Activated naive CD4-positive, alpha-beta T cell treated with anti-CD3 and anti-CD28 coated beads, Interleukin-2, amount 10 ng/mL, durations not matched to agents 7 days and 5 days (primary cell): Measurements from ENCODE around the gene P3H1.
"Not testable (repeated sequence)": the region's sequence is repeated elsewhere in the genome, so short reads cannot be mapped to it uniquely, and the experiment has no call there.

ENCODE experiments used
- CTCF ChIA-PET: fragments of 350-600 bp; sonication (Branson Sonifier 250); formaldehyde crosslinking; loops from one replicate; lab custom pipeline; 2021; ENCODE audit warnings: antibody characterized with exemption; lab: Charles Lee
- DNase-seq: peaks from one replicate; pipeline ENCODE4 v3.0.0-alpha.2; 2020
- H3K27ac Mint-ChIP-seq: one replicate; pipeline ENCODE4 v1.8.0; 2021; ENCODE audit warnings: mild to moderate bottlenecking, moderate library complexity, mixed read lengths
- H3K27me3 Mint-ChIP-seq: one replicate; pipeline ENCODE4 v1.8.0; 2021; ENCODE audit warnings: mild to moderate bottlenecking, mixed read lengths
- H3K36me3 Mint-ChIP-seq: one replicate; pipeline ENCODE4 v1.8.0; 2021; ENCODE audit warnings: mixed read lengths
- H3K4me1 Mint-ChIP-seq: one replicate; pipeline ENCODE4 v1.8.0; 2021; ENCODE audit warnings: mixed read lengths
- H3K4me3 Mint-ChIP-seq: one replicate; pipeline ENCODE4 v1.8.0; 2021; ENCODE audit warnings: mild to moderate bottlenecking, moderate library complexity, mixed read lengths
- H3K9me3 Mint-ChIP-seq: one replicate; pipeline ENCODE4 v1.8.0; 2021; ENCODE audit warnings: mixed read lengths

Gene P3H1

GRCh38 chr1:42737257-42737656 is 29.6 kb downstream of the P3H1 start:
- Mint-ChIP-seq H3K4me1 (peaks cover 10% of the 10 kb centered on the region), H3K27me3 (peaks cover 3% of the 10 kb centered on the region), H3K27ac (no peak overlapping the region), H3K36me3 (no peaks in the 10 kb centered on the region), H3K9me3 (no peaks in the 10 kb centered on the region), H3K4me3 (no peak overlapping the region)
- CTCF ChIA-PET = interaction anchor here (0.9 to 1.6 kb wide), 3 partner anchors 10 to 29 kb away, joined by 3 to 6 read pairs (median 4); partner anchors contain the start of genes C1orf50 and P3H1
- peak; percentile 34 for DNase-seq

DNA sequence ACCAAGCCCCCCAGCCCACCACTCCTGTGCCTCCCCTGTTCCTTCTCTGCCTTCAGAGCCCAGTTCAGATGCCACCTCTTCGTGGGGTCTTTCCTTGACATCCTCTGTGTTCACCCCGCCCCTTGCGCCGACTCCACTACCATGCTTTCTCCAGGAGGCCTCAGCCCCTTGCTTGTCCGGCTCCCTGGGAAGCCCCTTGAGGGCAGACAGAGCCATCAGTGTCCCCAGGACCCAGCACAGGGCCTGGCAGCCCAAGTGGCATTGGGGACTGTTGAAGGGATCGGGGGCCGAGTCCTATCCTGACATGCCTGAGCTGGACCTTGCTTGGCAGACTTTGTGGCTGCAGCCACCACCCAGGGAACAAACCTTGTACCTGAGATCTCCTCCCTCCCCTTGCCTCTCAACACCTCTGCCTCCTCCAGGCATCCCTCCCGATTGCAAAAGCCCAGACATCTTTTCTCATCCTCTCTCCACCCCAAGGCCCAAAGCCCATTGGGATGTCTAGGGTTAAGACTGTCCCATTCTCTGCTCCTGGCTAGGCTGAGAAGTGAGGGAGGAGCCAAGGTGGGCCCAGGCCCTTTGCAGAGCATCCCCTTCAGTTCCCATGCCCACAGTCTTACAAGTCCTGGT is 30.1 kb downstream of the P3H1 start:
- peaks cover 10% of the 10 kb centered on the region for H3K4me1 Mint-ChIP-seq
- no peak overlapping the region for H3K4me3 Mint-ChIP-seq
- H3K27ac Mint-ChIP-seq = peak overlapping the region; percentile 42
- no peak for DNase-seq
- no peaks in the 10 kb centered on the region for H3K36me3 Mint-ChIP-seq
- H3K27me3 Mint-ChIP-seq = peaks cover 6% of the 10 kb centered on the region
- CTCF ChIA-PET = interaction anchor here (1.0 to 1.6 kb wide), 3 partner anchors 8 to 30 kb away, joined by 3 to 6 read pairs (median 4); partner anchors contain the start of genes C1orf50 and P3H1
- no peaks in the 10 kb centered on the region for H3K9me3 Mint-ChIP-seq

DNA sequence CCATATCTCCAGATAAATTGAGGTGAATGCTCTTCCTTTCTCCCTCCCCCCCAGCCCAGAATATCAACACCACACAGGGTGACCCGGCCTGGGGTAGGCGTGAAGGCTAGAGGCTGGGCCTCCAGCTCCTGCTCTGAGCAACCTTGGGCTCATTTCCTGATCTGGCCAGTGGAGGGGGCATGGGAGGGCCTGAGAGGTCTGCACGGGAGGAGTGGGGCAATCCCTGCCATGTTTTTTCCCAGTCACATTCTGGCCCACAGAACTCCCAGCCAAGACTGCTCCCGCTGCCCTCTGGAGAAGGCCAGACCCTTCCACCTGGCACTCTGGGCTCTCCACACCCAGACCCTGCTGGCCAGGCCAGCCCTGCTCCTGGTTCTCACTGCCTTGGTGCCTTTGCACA is 30.7 kb downstream of the P3H1 start:
- CTCF ChIA-PET = interaction anchor here (1.0 to 1.6 kb wide), 2 partner anchors 9 to 11 kb away, joined by 3 to 6 read pairs; no protein-coding TSS in a partner anchor
- Mint-ChIP-seq H3K27me3 (peaks cover 6% of the 10 kb centered on the region), H3K27ac (peak overlapping the region; percentile 42), H3K4me3 (no peak overlapping the region), H3K4me1 (peaks cover 10% of the 10 kb centered on the region), H3K36me3 (no peaks in the 10 kb centered on the region), H3K9me3 (no peaks in the 10 kb centered on the region)
- no peak for DNase-seq

- no peak overlapping the region for H3K4me3 Mint-ChIP-seq
- peaks cover 6% of the 10 kb centered on the region for H3K27me3 Mint-ChIP-seq
- CTCF ChIA-PET = interaction anchor here (1.0 kb wide), 1 partner anchor 10 kb away, joined by 3 read pairs; no protein-coding TSS in a partner anchor
- H3K27ac Mint-ChIP-seq = no peak overlapping the region
- DNase-seq = no peak
- H3K36me3 Mint-ChIP-seq = no peaks in the 10 kb centered on the region
- no peaks in the 10 kb centered on the region for H3K9me3 Mint-ChIP-seq
- peaks cover 10% of the 10 kb centered on the region for H3K4me1 Mint-ChIP-seq
Observed at GRCh38 chr1:42735477-42736105, 31.2 kb downstream of the P3H1 start.

- Mint-ChIP-seq H3K27me3 (peaks cover 6% of the 10 kb centered on the region), H3K36me3 (no peaks in the 10 kb centered on the region), H3K9me3 (no peaks in the 10 kb centered on the region), H3K4me3 (no peak overlapping the region), H3K27ac (no peak overlapping the region), H3K4me1 (peaks cover 10% of the 10 kb centered on the region)
- CTCF ChIA-PET = no interaction called here
- DNase-seq = no peak
Observed at GRCh38 chr1:42735056-42735455, 31.8 kb downstream of the P3H1 start.

DNA sequence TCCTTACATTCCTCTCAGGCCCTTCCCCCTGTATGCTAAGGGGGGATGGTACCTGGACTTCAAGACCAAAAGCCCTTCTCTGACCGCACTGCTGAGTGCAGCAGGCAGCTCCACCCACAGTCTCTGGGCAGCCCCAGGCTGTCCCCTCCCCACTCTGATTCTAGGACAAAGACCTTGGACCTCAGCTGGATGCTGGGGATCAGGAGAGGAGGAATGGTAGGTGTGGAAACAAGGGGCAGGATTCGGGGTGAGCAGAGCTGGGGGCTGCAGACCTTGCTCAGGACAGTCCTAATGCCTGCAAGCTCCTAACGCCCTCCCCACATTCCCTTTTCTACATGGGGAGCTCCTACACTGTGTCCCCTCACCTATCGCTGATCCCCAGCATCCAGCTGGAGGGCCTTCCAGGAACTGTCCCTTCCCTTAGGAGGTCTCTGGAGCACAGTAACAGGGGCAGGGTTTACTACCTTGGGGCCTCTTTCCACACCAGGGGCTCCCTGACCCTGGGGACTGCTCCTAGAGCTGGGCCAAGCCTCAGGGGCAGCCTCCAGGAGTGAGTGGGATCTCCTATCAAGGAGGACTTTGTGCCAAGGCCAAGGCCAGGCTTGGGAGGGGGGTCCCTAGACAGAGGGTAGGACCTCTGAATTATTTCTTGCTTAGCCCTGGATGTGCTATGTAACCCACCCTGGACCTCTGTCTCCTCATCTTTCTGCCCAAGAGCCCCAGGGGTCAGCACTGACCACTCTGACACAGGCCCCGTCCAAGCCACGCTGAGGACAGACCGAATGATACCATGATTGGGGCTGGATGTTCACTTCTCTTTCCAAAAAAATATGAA is 32.4 kb downstream of the P3H1 start:
- Mint-ChIP-seq H3K27ac (no peak overlapping the region), H3K36me3 (no peaks in the 10 kb centered on the region), H3K9me3 (no peaks in the 10 kb centered on the region), H3K4me1 (peaks cover 10% of the 10 kb centered on the region), H3K27me3 (peaks cover 6% of the 10 kb centered on the region), H3K4me3 (no peak overlapping the region)
- CTCF ChIA-PET = no interaction called here
- DNase-seq = no peak

DNA sequence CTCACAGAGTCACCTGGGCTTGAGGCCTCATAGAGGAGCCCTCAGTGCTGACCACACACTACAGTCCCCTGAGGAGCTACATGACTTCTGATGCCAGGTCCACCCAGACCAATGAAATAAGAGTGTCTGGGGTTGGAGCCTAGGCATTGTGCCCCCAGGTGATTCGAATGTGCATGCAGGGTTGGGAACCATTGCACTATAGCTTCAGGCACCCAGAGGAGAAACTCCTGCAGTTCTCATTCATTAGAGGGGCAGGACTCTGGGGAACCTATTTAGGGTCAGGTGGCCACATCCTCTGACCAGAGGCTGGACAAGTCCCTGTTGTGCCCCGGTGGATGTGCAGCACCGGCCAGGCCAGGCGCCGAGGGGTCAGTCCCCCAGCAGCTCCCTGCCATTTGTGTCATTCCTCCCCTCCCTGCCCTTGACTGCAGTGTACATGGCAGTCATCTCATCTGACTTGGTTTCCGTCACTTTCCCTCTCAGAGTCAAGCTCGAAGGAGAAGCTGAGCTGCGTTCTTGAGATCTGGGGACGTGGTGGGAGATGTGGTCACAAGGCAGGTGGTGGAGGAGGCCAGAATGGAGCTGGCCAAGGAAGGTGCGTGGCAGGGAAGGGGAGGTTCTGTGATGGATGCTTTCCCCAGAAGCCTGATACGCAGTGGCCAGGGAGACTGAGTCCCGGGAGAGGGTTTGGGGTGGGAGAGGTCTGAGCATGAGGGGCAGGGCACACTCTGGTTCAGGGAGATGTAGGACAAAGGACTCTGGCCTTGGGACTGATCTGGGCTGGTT is 33.2 kb downstream of the P3H1 start:
- Mint-ChIP-seq H3K27me3 (peaks cover 6% of the 10 kb centered on the region), H3K36me3 (no peaks in the 10 kb centered on the region), H3K4me1 (peaks cover 10% of the 10 kb centered on the region), H3K27ac (no peak overlapping the region), H3K9me3 (no peaks in the 10 kb centered on the region), H3K4me3 (no peak overlapping the region)
- CTCF ChIA-PET = no interaction called here
- no peak for DNase-seq

DNA sequence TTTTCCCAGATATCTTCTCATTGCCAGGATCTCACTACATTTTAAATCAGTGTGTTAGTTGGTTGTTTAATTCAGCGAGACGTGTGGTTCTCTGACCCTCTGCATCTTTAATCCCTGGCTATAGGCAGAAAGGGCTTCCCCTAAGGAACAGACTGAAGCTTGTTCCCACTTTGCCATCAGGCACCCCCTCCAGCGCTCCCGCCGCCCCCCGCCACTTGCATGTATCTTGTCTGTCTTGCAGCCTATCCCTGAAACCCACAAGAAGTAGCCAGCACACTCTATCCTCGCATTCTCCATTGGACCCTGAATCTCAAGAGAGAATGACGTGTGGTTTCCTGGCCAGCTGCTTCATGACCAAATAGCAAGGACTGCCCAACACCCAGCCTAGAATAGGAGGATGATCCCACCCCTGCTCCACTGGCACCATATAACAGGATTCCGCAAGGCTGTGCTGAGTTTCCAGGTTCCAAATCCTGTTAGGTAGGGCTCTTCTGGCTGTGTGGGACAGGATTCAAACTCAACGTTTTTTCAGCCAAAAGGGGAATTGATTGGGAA is 34.6 kb downstream of the P3H1 start:
- no peaks in the 10 kb centered on the region for H3K36me3 Mint-ChIP-seq
- H3K27me3 Mint-ChIP-seq = peaks cover 6% of the 10 kb centered on the region
- CTCF ChIA-PET = no interaction called here
- no peak for DNase-seq
- no peak overlapping the region for H3K27ac Mint-ChIP-seq
- H3K4me3 Mint-ChIP-seq = no peak overlapping the region
- peaks cover 7% of the 10 kb centered on the region for H3K4me1 Mint-ChIP-seq
- no peaks in the 10 kb centered on the region for H3K9me3 Mint-ChIP-seq

- H3K27me3 Mint-ChIP-seq = peaks cover 6% of the 10 kb centered on the region
Observed at GRCh38 chr1:42731585-42731984, 35.2 kb downstream of the P3H1 start.

DNA sequence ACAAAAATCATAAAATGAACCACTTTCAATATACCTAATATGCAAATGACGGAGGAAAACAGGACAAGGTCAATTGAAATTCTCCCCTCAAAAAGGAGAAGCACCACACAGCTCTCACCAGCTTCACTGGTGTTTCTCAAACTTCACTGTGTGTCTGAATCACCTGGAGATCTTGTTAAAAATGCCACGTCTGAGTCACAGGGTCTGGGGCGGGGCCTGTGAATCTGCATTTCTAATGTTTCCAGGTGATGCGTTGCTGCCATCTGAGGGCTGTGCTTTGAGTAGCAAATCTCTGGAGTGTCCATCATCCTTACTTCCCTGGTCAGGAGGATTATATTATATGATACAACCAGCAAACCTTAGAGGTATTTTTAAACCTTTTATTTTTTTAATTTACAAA is 35.8 kb downstream of the P3H1 start:
- Mint-ChIP-seq H3K27me3 (peaks cover 6% of the 10 kb centered on the region), H3K9me3 (no peaks in the 10 kb centered on the region), H3K4me1 (no peaks in the 10 kb centered on the region), H3K27ac (no peak overlapping the region), H3K36me3 (no peaks in the 10 kb centered on the region), H3K4me3 (no peak overlapping the region)
- CTCF ChIA-PET = interaction anchor here (1.3 to 1.4 kb wide), 2 partner anchors 343 to 387 kb away, joined by 4 to 5 read pairs; no protein-coding TSS in a partner anchor
- DNase-seq = peak; percentile 43

More at GRCh38 chr1:42731585-42731984, 35.2 kb downstream of the P3H1 start:
- H3K9me3 Mint-ChIP-seq = no peaks in the 10 kb centered on the region
- H3K36me3 Mint-ChIP-seq = no peaks in the 10 kb centered on the region
- no peak for DNase-seq
- no peak overlapping the region for H3K27ac Mint-ChIP-seq
- CTCF ChIA-PET = interaction anchor here (1.4 kb wide), 1 partner anchor 342 kb away, joined by 4 read pairs; no protein-coding TSS in a partner anchor
- no peak overlapping the region for H3K4me3 Mint-ChIP-seq
- peaks cover 1% of the 10 kb centered on the region for H3K4me1 Mint-ChIP-seq

- Mint-ChIP-seq H3K36me3 (no peaks in the 10 kb centered on the region), H3K27ac (no peak overlapping the region), H3K4me1 (no peaks in the 10 kb centered on the region), H3K4me3 (no peak overlapping the region), H3K9me3 (no peaks in the 10 kb centered on the region), H3K27me3 (peaks cover 6% of the 10 kb centered on the region)
- CTCF ChIA-PET = interaction anchor here (0.8 to 1.4 kb wide), 3 partner anchors 60 to 386 kb away, joined by 3 to 5 read pairs (median 4); no protein-coding TSS in a partner anchor
- DNase-seq = no peak
Observed at GRCh38 chr1:42730002-42730401, 36.8 kb downstream of the P3H1 start.

GRCh38 chr1:42725820-42726219 is 41.0 kb downstream of the P3H1 start:
- H3K4me1 Mint-ChIP-seq, H3K27me3 Mint-ChIP-seq, H3K9me3 Mint-ChIP-seq, H3K4me3 Mint-ChIP-seq, DNase-seq, H3K36me3 Mint-ChIP-seq, CTCF ChIA-PET, H3K27ac Mint-ChIP-seq: not testable (repeated sequence)

DNA sequence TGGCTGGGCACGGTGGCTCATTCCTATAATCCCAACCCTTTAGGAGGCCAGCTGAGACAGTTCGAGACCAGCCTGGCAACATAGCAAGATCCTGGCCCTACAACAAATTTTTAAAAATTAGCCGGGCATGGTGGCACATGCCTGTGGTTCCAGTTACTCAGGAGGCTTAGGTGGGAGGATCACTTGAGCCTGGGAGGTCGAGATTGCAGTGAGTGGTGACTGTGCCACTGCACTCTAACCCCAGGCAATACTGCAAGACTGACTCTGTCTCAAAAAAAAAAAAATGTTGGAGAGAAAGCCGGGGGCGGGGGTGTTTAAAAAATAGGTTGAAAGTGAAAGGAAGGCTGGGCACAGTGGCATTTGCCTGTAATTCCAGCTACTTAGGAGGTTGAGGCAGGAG is 43.3 kb downstream of the P3H1 start:
- DNase-seq = no peak
- Mint-ChIP-seq H3K27ac (no peak overlapping the region), H3K4me1 (no peaks in the 10 kb centered on the region), H3K9me3 (no peaks in the 10 kb centered on the region), H3K4me3 (no peak overlapping the region), H3K27me3 (peaks cover 7% of the 10 kb centered on the region), H3K36me3 (peaks cover under 1% of the 10 kb centered on the region)
- CTCF ChIA-PET = no interaction called here
